HFFc6 (cell line): Measurements from ENCODE around the gene CD58. TPM values are rescaled to one million over a fixed set of nuclear protein-coding genes. Genes with fewer than 3 reads are reported as not detected.

Experiments used
- DNase-seq: peaks from one replicate; pipeline ENCODE4 v3.0.0-alpha.2; 2018
- H3K27ac Mint-ChIP-seq: 2 replicates; pipeline ENCODE4 v1.8.0; 2020; ENCODE audit warnings: mild to moderate bottlenecking, mixed read lengths
- H3K27me3 Mint-ChIP-seq: 2 replicates; pipeline ENCODE4 v1.8.0; 2021; ENCODE audit warnings: mild to moderate bottlenecking, moderate library complexity, mixed read lengths; ENCODE audit not compliant: insufficient read depth
- H3K36me3 Mint-ChIP-seq: 2 replicates; pipeline ENCODE4 v1.8.0; 2021; ENCODE audit warnings: low read depth, mixed read lengths
- H3K4me1 Mint-ChIP-seq: 2 replicates; pipeline ENCODE4 v1.8.0; 2020; ENCODE audit warnings: low read depth, mixed read lengths
- H3K4me3 Mint-ChIP-seq: 2 replicates; pipeline ENCODE4 v1.8.0; 2020; ENCODE audit warnings: mild to moderate bottlenecking, moderate library complexity, mixed read lengths
- H3K9me3 Mint-ChIP-seq: 2 replicates; pipeline ENCODE4 v1.8.0; 2020; ENCODE audit warnings: mild to moderate bottlenecking, mixed read lengths
- total RNA-seq, 6 experiments: library from RNA; stranded (reverse); fragmentation: NEBNext Ultra II Directional; extraction: Animal tissue kit (Norgen Biotek cat#: 25700); gene quantifications; 2 replicates in 1 of 6; 3 replicates in 5 of 6; pipeline ENCODE4 v1.2.3, GENCODE V29; 2021
- TF ChIP-seq, protein P1 (sequence below): fragments of 200-600 bp; sonication (generic); IDR thresholded peaks from 2 replicates; pipeline ENCODE4 v1.5.0; 2021; ENCODE audit warnings: antibody characterized with exemption, mild to moderate bottlenecking

CD58 gene
- total RNA-seq, 6 experiments from 2014 or later: 6.6 to 9.5 (median 8.5) TPM

DNA sequence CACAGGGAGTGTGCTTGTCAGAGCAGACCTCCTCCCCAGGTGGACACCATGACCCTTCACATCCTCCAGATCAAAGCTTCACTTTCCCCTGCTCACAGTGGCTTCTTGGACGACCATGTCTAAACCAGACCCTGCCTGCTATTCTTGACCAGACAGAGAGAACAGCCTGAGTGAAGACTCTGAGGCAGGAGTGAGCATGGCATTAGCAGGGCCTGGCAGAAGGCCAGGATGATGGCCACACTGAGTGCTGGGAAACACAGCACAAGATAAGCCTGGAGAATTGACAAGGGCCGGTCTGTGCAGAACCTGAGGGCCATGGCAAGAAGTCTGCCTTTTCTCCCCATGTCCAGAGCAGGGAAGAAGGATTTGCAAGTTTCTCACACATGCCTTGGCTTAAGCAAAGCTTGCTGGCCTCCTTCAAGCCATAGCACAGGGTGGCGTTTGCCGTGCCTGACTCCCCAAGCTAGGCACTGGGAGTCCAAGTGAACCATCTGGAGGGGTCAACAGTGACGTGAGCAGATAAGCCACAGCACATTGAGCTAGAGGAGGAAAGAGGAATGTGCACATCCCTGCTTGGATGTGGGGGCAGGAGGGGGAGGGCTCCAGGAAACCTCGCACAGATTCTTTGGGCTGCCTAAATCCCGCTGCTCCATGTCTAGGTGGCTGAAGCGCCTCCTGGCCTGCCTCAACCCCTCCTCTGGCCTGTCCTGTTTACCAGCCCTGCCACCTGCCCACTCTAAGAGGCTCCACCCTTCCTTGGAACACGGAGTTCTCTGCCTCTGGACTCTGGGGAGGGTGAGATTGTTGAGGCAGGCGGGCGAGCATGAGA, 87.1 kb downstream of the CD58 start:
- DNase-seq: peak; percentile 69
- Mint-ChIP-seq H3K4me3 (no peak overlapping the region), H3K27me3 (peaks cover 14% of the 10 kb centered on the region), H3K9me3 (no peaks in the 10 kb centered on the region), H3K36me3 (peaks cover 7% of the 10 kb centered on the region; the same call in 1 of the 2 replicates), H3K4me1 (peaks cover 56% of the 10 kb centered on the region), H3K27ac (peak overlapping the region; percentile 37)
- TF ChIP-seq, protein P1, sequence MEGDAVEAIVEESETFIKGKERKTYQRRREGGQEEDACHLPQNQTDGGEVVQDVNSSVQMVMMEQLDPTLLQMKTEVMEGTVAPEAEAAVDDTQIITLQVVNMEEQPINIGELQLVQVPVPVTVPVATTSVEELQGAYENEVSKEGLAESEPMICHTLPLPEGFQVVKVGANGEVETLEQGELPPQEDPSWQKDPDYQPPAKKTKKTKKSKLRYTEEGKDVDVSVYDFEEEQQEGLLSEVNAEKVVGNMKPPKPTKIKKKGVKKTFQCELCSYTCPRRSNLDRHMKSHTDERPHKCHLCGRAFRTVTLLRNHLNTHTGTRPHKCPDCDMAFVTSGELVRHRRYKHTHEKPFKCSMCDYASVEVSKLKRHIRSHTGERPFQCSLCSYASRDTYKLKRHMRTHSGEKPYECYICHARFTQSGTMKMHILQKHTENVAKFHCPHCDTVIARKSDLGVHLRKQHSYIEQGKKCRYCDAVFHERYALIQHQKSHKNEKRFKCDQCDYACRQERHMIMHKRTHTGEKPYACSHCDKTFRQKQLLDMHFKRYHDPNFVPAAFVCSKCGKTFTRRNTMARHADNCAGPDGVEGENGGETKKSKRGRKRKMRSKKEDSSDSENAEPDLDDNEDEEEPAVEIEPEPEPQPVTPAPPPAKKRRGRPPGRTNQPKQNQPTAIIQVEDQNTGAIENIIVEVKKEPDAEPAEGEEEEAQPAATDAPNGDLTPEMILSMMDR: no peak

GRCh38 chr1:116482490-116482889, 88.3 kb downstream of the CD58 start:
- Mint-ChIP-seq H3K27ac (no peak overlapping the region), H3K4me3 (no peak overlapping the region), H3K4me1 (peaks cover 45% of the 10 kb centered on the region), H3K9me3 (no peaks in the 10 kb centered on the region), H3K36me3 (no peaks in the 10 kb centered on the region), H3K27me3 (peaks cover 21% of the 10 kb centered on the region)
- TF ChIP-seq, protein P1: no peak
- no peak for DNase-seq

DNA sequence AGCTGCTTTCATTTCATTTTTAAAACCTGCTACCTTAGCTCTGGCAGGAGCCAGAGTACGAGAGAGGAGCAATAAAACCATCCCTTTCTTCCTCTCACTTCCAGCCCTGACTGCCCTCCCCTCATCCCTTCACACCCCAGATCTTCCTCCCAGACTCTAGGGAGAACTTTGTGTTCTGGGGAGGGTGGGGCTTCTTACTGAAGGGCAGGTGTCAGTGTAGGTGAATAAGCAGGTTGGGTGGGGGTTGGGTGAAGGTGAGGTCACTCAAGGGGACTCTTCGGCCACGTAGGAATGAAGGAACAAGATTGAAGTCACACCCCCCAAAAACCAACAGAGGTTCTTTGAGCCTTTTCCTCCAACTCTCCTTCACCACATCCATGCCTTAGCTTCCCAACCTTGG, 88.9 kb downstream of the CD58 start:
- no peak for DNase-seq
- TF ChIP-seq, protein P1: no peak
- Mint-ChIP-seq H3K9me3 (no peaks in the 10 kb centered on the region), H3K4me1 (peaks cover 39% of the 10 kb centered on the region), H3K27me3 (peaks cover 21% of the 10 kb centered on the region), H3K36me3 (no peaks in the 10 kb centered on the region), H3K27ac (no peak overlapping the region), H3K4me3 (no peak overlapping the region)

- Mint-ChIP-seq H3K9me3 (no peaks in the 10 kb centered on the region), H3K27ac (no peak overlapping the region), H3K36me3 (no peaks in the 10 kb centered on the region), H3K4me1 (peaks cover 7% of the 10 kb centered on the region), H3K4me3 (no peak overlapping the region), H3K27me3 (peaks cover 31% of the 10 kb centered on the region)
- no peak for DNase-seq
- TF ChIP-seq, protein P1: no peak
These were observed 92.2 kb downstream of the CD58 start for GRCh38 chr1:116478621-116479020.

DNA sequence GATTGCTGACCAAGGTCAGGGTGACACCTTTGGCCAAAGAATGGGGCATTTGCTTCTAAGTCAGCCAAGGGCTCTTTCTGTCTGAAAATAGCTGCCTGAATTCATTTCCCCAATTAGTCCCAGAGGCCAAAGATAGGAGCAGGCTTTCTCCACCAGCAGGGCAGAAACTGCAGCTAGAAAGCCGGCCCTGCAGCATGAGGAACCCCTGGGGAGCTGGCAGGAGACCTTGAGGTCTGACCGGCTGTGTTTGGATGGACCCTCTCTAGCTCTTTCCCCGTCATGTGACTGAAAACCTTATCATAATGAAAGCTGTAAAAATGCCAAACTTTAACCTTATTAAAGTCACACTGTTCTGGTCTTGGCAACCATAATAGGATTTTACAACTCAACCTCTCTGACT, 93.4 kb downstream of the CD58 start:
- Mint-ChIP-seq H3K9me3 (no peaks in the 10 kb centered on the region), H3K4me1 (peaks cover 2% of the 10 kb centered on the region), H3K4me3 (no peak overlapping the region), H3K36me3 (no peaks in the 10 kb centered on the region), H3K27ac (no peak overlapping the region), H3K27me3 (peaks cover 29% of the 10 kb centered on the region)
- TF ChIP-seq, protein P1: no peak
- no peak for DNase-seq
